Activated T-cell treated with anti-CD3 and anti-CD28 coated beads, Interleukin-2, amount 50 U/mL, for 24 hours (primary cell): ENCODE measurements around the gene ARHGAP4.

Source experiments
- DNase-seq: peaks from one replicate; pipeline ENCODE4 v3.0.0-alpha.2; 2020
- H3K27ac Mint-ChIP-seq: 2 replicates; pipeline ENCODE4 v1.8.0; 2020; ENCODE audit warnings: mild to moderate bottlenecking, mixed read lengths
- H3K27me3 Mint-ChIP-seq: 2 replicates; pipeline ENCODE4 v1.8.0; 2020; ENCODE audit warnings: mixed read lengths
- H3K36me3 Mint-ChIP-seq: 2 replicates; pipeline ENCODE4 v1.8.0; 2020; ENCODE audit warnings: low read depth, mixed read lengths
- H3K4me1 Mint-ChIP-seq: 2 replicates; pipeline ENCODE4 v1.8.0; 2020; ENCODE audit warnings: low read depth, mixed read lengths
- H3K4me3 Mint-ChIP-seq: 2 replicates; pipeline ENCODE4 v1.8.0; 2020; ENCODE audit warnings: mild to moderate bottlenecking, moderate library complexity, mixed read lengths
- H3K9me3 Mint-ChIP-seq: 2 replicates; pipeline ENCODE4 v1.8.0; 2020; ENCODE audit warnings: mixed read lengths

Gene ARHGAP4

DNA sequence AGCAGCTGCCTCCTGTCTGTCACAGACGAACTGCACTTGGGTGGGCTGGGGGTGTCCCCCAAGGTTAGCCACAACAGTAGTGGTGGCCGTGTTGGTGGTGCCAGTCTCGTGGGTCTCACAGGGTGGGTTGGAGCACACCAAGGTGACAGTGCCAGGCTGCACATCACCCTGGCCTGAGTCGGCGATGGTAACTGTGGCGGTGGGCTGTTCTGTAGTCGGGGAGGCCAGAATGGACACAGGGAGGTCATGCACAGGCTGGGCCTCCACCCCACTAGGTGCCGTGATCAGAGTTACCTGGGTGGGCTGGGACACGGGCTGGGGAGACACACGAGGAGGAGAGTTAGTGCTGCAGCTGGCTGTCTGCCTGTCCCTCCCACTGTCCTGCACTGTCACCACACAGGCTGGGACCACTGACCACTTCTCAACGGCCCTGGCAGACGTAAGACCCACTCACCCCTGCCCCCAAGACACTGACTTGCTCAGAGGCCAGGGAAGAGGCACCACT, 29.2 kb upstream of the ARHGAP4 start:
- Mint-ChIP-seq H3K27ac (peak overlapping the region; percentile 9), H3K27me3 (no peaks in the 10 kb centered on the region), H3K9me3 (no peaks in the 10 kb centered on the region), H3K4me3 (no peak overlapping the region), H3K4me1 (peaks cover 22% of the 10 kb centered on the region), H3K36me3 (peaks cover 98% of the 10 kb centered on the region)
- DNase-seq: no peak

GRCh38 chrX:153954558-153955227, 28.6 kb upstream of the ARHGAP4 start:
- H3K9me3 Mint-ChIP-seq: no peaks in the 10 kb centered on the region
- H3K4me3 Mint-ChIP-seq: no peak overlapping the region
- H3K27me3 Mint-ChIP-seq: no peaks in the 10 kb centered on the region
- peak overlapping the region; percentile 69 for H3K27ac Mint-ChIP-seq
- peaks cover 26% of the 10 kb centered on the region for H3K4me1 Mint-ChIP-seq
- H3K36me3 Mint-ChIP-seq: peaks cover 98% of the 10 kb centered on the region
- no peak for DNase-seq

- H3K4me3 Mint-ChIP-seq: no peak overlapping the region
- peaks cover 97% of the 10 kb centered on the region for H3K36me3 Mint-ChIP-seq
- no peak for DNase-seq
- no peaks in the 10 kb centered on the region for H3K27me3 Mint-ChIP-seq
- no peaks in the 10 kb centered on the region for H3K9me3 Mint-ChIP-seq
- H3K4me1 Mint-ChIP-seq: peaks cover 32% of the 10 kb centered on the region
- peak overlapping the region; percentile 69 for H3K27ac Mint-ChIP-seq
Measured at GRCh38 chrX:153953892-153954557, 28.0 kb upstream of the ARHGAP4 start.

GRCh38 chrX:153953342-153953830, 27.3 kb upstream of the ARHGAP4 start:
- H3K4me1 Mint-ChIP-seq: peaks cover 37% of the 10 kb centered on the region
- DNase-seq: peak; percentile 91
- H3K4me3 Mint-ChIP-seq: no peak overlapping the region

GRCh38 chrX:153952373-153953026, 26.4 kb upstream of the ARHGAP4 start:
- H3K4me1 Mint-ChIP-seq: peaks cover 45% of the 10 kb centered on the region
- H3K36me3 Mint-ChIP-seq: peaks cover 97% of the 10 kb centered on the region
- H3K9me3 Mint-ChIP-seq: no peaks in the 10 kb centered on the region
- H3K27me3 Mint-ChIP-seq: no peaks in the 10 kb centered on the region
- peak overlapping the region; percentile 71 for H3K27ac Mint-ChIP-seq
- no peak for DNase-seq
- H3K4me3 Mint-ChIP-seq: no peak overlapping the region

More at GRCh38 chrX:153953342-153953830, 27.3 kb upstream of the ARHGAP4 start:
- Mint-ChIP-seq H3K9me3 (no peaks in the 10 kb centered on the region), H3K27me3 (no peaks in the 10 kb centered on the region), H3K36me3 (peaks cover 97% of the 10 kb centered on the region), H3K27ac (peak overlapping the region; percentile 71)

- peak overlapping the region; percentile 52 for H3K27ac Mint-ChIP-seq
- peaks cover 94% of the 10 kb centered on the region for H3K36me3 Mint-ChIP-seq
- H3K27me3 Mint-ChIP-seq: no peaks in the 10 kb centered on the region
- H3K4me1 Mint-ChIP-seq: peaks cover 48% of the 10 kb centered on the region
- no peaks in the 10 kb centered on the region for H3K9me3 Mint-ChIP-seq
- no peak overlapping the region for H3K4me3 Mint-ChIP-seq
- DNase-seq: no peak
Measured at GRCh38 chrX:153951683-153952372, 25.8 kb upstream of the ARHGAP4 start.

DNA sequence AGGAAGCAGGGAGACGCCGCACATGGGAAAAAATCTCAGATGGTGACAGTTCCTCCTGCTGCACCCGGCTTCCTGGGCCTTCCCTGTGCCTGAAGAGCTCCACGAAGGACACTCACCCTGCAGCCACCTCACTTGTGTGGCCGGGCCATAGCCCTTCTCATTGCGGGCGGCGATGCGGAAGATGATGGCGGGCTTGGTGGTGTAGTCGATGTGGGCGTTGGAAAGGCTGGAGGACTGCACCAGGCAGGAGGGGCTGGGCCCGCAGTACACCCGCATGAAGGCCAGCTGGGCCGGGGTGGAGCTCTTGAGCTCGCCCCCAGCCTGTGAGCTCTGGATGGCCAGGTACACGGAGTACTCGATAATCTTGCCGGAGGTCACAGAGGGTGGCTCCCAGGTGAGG, 24.1 kb upstream of the ARHGAP4 start:
- no peak overlapping the region for H3K4me3 Mint-ChIP-seq
- H3K36me3 Mint-ChIP-seq: peaks cover 78% of the 10 kb centered on the region
- peaks cover 48% of the 10 kb centered on the region for H3K4me1 Mint-ChIP-seq
- peak overlapping the region; percentile 15 for H3K27ac Mint-ChIP-seq
- DNase-seq: no peak
- no peaks in the 10 kb centered on the region for H3K9me3 Mint-ChIP-seq
- no peaks in the 10 kb centered on the region for H3K27me3 Mint-ChIP-seq

DNA sequence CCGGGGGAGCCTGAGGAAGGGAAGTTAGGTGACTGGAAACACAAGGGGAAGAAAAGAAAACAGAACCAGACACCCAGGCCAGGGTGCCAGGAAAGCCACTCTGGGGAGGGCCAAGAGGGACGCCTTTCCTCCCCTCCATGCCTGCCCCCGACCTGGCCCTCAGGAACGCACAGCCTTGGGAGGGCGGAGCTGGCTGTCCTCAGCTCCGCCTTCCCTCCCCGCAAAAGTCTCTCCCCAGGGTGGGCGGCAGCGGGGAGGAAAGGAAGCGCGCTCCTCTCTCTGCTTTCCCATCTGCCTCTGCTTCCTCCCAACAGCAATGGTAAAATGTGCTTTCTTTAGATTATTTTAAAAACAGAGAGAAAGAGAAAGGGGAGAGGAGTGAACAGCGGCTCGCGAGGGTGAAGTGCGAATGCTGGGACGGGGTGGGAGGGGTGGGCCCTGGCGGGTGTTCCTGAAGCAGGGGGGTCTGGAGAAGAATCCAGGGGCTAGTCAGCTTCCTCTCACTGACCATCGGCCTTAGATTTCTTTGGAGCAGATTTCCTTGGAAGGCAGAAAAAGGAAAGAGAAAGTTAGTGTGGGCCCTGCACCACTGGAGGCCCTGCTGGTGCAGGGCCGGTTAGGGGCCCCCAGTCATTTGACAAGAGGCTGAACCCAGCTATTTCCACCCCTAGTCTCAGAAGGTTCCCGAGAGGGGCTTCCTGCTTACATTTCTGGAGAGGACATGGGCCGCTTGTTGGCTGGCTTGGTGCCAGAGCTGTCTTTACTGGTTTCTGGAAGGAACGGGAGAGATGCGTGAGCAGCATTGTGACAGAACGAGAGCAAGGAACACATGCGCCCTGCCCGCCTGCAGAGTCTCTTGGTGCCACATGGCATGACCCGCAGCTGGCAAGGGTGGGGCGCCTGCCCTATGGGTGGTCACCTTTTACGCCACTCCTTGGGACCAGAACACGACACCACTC, 23.1 kb upstream of the ARHGAP4 start:
- H3K4me1 Mint-ChIP-seq: peaks cover 46% of the 10 kb centered on the region
- H3K4me3 Mint-ChIP-seq: no peak overlapping the region
- H3K27ac Mint-ChIP-seq: peak overlapping the region; percentile 81
- no peaks in the 10 kb centered on the region for H3K9me3 Mint-ChIP-seq
- peaks cover 69% of the 10 kb centered on the region for H3K36me3 Mint-ChIP-seq
- DNase-seq: no peak
- H3K27me3 Mint-ChIP-seq: peaks cover 2% of the 10 kb centered on the region

GRCh38 chrX:153948002-153948466, 22.0 kb upstream of the ARHGAP4 start:
- H3K4me3 Mint-ChIP-seq: no peak overlapping the region
- peaks cover 59% of the 10 kb centered on the region for H3K36me3 Mint-ChIP-seq
- H3K27ac Mint-ChIP-seq: peak overlapping the region; percentile 81
- no peak for DNase-seq
- H3K4me1 Mint-ChIP-seq: peaks cover 43% of the 10 kb centered on the region
- peaks cover 8% of the 10 kb centered on the region for H3K27me3 Mint-ChIP-seq
- no peaks in the 10 kb centered on the region for H3K9me3 Mint-ChIP-seq

- H3K9me3 Mint-ChIP-seq: no peaks in the 10 kb centered on the region
- peaks cover 10% of the 10 kb centered on the region for H3K27me3 Mint-ChIP-seq
- peak; percentile 85 for DNase-seq
- H3K4me1 Mint-ChIP-seq: peaks cover 41% of the 10 kb centered on the region
- no peak overlapping the region for H3K4me3 Mint-ChIP-seq
- H3K27ac Mint-ChIP-seq: peak overlapping the region; percentile 81
- H3K36me3 Mint-ChIP-seq: peaks cover 51% of the 10 kb centered on the region
Measured at GRCh38 chrX:153947009-153947769, 21.1 kb upstream of the ARHGAP4 start.

DNA sequence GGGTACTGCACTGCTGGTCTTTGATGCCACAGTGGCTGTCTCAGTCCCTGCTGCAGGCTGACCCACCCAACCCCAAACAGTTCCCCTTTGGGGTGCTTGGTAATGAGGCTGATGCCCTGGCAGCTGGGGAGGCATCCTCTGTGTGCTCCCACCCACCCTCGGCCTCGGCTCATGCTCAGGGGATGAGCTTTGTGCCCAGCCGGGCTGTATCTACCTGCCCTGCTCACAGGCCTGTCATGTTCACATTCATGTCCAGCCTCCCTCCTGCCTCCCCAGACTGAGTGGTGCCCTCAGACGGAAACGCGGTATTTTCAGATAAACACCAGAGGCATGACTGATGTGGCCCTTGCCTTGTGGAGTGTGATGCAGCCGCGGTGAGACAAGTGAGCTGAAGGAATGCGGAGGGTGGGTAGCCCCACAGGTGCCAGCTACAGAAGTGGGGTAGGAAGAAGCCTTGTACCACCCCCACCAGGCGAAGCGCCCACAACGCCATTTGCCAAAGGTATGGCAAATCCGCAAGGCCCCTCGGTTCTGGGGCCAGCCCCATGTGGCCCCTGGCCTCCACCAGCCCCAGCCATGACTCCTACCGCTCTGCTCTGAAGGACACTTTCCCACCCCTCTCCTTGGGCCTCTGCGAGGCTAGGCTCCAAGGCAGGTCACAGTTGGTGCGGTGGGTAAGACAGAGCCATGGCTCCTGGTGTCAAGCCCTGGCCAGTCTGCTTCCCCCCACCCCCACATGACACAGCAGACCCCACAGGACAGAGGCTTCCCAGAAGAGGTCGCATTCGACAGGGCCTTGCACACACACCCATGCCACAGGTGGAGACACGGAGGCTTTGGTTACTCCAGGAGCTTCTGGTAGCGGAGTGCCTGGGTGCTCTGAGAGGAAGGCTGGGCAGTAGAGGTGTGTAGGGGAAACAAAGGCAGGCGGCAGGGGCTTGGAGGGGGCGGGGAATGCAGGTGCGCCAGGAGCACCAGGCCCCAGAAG, 20.2 kb upstream of the ARHGAP4 start:
- Mint-ChIP-seq H3K9me3 (no peaks in the 10 kb centered on the region), H3K36me3 (peaks cover 43% of the 10 kb centered on the region), H3K27ac (peak overlapping the region; percentile 50), H3K27me3 (peaks cover 12% of the 10 kb centered on the region), H3K4me1 (peaks cover 41% of the 10 kb centered on the region), H3K4me3 (no peak overlapping the region)
- no peak for DNase-seq

DNA sequence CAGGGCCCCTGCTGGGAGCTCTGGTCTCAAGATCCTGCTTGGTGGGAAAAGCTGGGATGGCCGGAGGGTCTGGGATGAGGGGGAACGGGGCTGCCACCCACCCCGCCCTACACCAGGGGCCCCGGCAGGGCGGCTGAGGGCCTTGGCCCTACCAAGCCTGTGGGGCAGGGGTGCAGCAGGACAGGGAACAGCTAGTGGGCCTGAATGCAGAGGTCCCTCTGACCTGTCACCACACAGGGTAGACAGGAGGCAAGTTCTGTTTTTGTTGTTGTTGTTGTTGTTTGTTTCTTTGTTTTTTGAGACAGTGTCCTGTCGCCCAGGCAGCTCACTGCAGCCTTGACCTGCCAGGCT, 18.7 kb upstream of the ARHGAP4 start:
- H3K4me1 Mint-ChIP-seq: peaks cover 34% of the 10 kb centered on the region

More for the DNA sequence above, 18.7 kb upstream of the ARHGAP4 start:
- Mint-ChIP-seq H3K9me3 (no peaks in the 10 kb centered on the region), H3K4me3 (peak overlapping the region; percentile 80), H3K27me3 (peaks cover 19% of the 10 kb centered on the region), H3K36me3 (peaks cover 30% of the 10 kb centered on the region), H3K27ac (peak overlapping the region; percentile 40)
- DNase-seq: no peak
